HG02970 (cell line): Measurements from ENCODE around the gene GPC6.
"Not testable (repeated sequence)": the region's sequence is repeated elsewhere in the genome, so short reads cannot be mapped to it uniquely, and the experiment has no call there.

Experiments
- ATAC-seq: cut with Tn5 transposase; IDR thresholded peaks from one replicate; pipeline ENCODE4 v1.9.1; 2021; ENCODE audit warnings: mild to moderate bottlenecking, moderate library complexity, moderate number of reproducible peaks; ENCODE audit not compliant: unreplicated experiment, low FRiP score

The GPC6 gene

DNA sequence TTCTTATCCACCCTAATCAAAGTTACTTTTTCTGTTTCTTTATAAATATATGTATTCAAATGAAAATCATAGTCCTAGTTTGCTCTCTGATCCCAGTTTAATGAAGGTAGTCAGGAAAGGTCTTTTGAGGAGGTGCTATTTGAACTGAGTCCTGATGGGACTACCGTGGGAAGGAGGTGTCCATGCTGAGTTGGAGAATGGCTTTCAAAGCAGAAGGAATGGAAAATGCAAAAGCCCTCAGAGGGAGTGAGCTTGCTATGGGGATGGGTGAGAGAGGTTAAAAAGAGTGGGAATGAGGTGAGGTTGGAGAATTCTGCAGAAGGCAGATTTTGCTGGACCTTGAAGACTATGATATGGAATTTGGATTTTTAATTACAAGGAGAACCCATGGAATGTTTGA is 193.6 kb downstream of the GPC6 start:
- no peak for ATAC-seq

DNA sequence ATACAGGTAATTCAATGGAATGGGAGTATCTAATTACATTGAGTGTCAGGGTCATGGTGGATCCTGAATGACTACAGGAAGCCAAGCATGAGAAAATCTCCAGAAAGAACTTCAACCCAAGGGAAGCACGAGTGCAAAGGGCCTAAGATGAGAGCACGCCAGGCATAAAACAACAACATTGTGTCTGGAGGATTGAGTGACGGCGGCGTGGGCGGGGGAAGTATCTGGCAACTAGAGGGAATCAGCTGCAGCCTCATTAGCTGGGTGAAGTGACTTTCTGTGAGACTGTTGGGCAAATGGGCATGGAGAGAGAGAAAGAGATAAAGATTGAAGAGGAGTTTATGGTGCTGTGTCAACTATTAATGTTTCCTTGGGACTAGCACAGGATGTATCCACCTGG is 194.3 kb downstream of the GPC6 start:
- ATAC-seq, result no peak

DNA sequence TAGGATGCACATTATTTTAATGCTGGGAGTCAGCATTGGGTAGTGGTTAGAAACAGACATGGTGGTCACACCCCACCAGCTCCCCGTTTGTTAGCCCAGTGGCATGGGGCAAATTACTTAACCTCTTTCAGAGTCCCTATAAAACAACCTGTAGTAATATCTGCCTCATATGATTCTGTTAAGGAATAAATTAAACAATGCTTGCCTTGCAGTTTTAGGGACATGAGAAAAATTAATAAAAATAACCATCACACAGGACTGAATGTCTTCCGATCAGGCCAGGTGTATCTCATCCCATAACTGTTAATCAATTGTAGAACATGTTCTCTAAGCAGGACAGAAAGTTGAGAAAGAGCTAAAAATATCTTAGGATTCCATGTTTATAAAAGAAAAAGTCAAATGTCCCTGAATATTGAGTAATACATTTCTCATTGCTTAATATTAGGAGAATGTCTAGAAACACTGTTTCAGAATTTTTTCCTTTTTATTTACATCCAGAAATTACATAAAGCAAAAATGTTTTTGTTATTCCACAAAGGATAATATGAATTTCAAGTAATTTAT is 196.5 kb downstream of the GPC6 start:
- ATAC-seq, result no peak

DNA sequence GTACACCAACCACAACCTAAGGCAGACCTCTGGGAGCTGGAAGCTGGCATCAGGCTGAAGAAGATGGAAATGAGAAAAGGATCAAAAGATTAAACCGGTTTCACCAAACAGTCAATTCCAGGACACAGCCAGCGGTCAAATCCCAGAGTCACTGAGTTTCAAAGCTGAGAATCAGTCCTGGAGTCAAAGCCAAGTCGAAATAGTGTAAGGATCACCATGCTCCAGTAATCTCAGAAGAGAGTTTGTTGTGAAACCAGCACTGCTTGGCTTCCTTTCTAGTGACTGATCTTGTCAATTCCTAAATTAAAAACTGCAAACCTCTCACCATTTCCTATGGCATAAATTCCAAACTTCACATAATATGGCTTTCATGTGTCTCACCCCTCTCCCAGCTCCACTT is 198.8 kb downstream of the GPC6 start:
- no peak for ATAC-seq

DNA sequence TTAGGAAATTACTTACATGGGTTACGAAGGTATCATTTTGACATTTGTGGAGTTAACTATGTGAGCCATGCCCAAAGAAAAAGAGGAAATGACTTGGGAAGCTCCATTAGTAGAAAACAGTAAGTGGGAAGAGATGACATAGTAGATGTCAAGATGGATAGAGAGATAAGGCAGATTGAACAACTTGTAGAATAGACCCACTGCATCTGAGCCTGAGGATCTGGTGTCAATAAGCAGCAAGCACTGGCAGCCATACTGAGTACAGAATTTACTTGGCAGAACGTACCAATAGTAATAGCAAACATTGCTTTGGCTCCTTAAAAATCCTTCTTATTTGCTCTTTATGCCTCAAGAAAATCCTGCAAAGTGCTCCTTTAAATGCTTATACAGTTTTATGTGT is 203.8 kb downstream of the GPC6 start:
- ATAC-seq, result no peak

DNA sequence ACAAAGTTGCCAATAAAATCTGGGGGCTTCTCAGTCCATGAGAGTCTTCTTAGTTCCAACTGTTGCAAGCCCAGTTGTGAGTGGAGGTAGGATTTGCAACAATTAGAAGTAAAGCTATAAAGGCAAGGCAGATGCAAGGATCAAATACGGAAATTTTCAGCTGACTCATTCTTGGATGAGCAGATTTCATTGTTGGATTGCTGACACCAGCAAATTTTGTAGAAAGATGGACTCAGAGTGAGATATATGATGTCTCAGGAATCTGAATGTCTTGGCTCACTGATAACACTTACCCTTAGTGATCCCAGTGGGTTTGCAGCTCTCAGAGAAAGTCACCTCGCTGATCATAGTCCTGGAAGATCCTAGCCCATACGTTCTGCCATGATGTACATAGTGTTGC is 209.0 kb downstream of the GPC6 start:
- ATAC-seq, result no peak

DNA sequence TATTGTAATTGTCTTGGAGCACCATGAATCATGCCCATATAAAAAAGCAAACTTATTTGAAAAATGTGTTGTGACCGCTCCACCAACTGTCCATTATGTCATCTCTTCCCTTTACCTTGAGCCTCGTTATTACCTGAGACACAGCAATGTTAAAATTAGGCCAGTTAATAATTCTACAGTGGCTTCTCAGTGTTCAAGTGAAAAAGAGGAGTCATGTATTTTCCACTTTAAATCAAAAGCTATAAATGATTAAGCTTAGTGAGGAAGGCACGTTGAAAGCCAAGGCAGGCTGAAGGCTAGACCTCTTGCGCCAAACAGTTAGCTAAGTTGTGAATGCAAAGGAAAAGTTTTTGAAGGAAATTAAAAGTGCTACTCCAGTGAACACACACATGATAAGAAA is 210.5 kb downstream of the GPC6 start:
- ATAC-seq, result no peak

DNA sequence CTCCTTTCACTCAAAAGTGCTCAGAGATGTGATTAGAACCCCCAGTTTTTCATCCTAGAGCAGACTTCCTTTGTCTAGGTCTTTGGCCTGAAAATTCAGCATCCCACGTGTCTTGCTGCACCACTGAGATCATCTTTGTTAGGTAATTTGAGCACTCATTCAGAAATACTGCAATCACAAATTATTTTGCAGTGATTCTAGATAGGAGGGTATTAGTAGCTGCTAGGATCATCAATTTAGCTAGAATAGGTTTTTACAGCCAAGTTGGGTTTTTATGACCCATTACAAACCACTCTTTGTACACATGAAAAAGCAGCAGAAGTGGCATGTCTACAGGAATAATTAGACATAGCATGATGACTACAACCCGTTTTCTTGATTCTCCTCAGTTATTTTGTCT is 219.6 kb downstream of the GPC6 start:
- ATAC-seq, result no peak

DNA sequence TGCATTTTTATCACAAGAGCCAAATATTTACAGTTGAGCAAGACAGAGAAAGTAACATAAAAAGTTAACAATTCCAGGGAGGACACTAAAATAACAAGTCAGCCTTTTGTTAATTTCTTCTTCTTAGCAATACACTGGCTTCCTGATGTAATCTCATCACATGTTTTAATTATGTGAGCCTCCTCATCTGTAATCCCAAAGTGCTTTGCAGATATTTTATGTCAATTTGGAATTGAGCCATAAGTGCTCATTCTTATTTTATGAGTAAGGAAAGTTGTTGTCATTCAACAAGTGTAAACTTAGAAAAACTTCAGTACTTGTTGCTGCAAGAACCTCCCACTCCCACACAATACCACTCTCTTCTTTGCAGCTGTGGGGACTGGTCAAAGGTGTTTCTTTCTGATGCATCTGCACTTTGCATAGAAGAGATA is 223.6 kb downstream of the GPC6 start:
- no peak for ATAC-seq

DNA sequence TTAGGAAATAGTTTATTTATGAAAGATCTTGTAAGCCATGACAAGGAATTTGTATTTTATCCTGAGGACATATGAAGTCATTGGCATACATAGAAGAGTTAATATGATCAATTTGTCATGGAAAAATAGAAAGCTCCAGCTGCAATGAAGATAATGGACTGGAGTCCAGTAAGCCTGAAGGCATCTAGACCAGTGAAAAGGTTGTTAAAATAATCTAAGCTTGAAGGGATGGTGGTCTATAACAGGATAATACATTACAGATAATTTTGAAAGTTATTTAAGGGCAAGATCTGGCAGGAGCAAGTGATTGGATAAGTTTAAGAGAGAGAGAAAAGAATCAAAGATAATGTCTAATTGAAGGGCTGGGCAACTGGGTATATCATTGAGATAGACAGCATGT is 224.2 kb downstream of the GPC6 start:
- no peak for ATAC-seq

DNA sequence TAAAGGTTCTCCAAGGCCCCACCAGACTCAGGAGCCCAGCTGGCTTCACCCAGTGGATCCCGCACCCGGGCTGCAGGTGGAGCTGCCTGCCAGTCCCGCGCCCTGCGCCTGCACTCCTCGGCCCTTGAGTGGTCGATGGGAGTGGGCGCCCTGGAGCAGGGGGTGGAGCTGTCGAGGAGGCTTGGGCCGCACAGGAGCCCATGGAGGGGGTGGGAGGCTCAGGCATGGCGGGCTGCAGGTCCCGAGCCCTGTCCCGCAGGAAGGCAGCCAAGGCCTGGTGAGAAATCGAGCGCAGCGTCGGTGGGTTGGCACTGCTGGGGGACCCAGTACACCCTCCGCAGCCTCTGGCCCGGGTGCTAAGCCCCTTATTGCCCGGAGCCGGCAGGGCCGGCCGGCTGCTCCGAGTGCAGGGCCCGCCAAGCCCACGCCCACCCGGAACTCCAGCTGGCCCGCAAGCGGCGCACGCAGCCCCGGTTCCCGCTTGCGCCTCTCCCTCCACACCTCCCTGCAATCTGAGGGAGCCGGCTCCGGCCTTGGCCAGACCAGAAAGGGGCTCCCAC is 228.1 kb downstream of the GPC6 start:
- not testable (repeated sequence) for ATAC-seq

DNA sequence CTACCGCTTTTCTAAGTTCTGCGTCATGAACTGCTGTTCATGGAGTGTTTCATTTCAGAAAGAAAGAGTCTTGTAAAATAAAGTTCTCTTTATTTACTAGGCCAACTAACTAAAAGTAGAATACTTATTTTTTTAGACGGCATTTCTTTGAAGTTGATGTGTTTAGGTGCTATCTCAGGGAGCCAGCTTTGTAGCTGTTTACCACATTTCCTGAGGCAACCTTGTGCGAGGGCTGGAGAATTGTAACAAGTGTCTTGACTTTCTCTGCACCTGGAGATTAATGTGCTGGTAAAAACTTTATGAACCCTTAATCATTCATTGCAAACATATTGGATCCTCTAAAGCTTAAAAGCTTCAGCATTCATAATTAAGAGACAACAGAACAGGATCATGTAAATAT is 229.3 kb downstream of the GPC6 start:
- no peak for ATAC-seq

DNA sequence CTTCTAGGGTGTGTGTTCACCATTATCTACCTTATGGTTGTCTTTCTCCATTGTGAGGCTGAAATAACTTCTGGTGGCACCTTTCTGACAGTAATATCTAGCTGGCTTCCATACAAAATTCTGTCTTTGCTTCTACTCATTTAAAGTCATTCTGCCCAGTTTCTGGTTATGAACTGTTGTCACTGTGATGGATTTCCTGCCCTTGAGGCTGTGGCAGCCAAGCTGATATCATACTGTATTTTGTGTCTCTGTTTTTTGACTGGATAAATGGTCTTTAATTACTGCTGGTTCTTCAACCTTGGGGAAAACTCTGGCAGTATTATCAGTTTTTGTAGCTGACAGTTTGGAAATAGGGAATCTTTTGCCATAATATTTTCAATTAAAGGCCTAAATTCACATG is 233.4 kb downstream of the GPC6 start:
- no peak for ATAC-seq

DNA sequence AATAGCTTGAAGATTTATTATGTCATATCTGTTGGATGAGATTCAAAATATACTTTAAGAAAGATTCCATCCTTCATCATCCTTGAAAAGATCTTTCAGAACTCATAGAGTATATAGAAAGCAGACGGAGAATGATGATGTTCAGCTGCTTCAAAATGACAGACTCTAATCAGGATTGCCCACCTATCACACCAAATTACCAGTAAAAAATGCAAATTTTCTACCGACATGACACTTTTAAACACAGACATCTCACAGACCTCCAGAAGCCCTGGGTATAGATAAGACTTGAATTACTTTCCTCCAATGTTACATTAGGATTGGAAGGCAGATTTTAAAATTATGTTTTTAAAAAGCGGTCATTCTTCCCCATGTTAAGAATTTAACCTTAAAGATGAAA is 235.5 kb downstream of the GPC6 start:
- no peak for ATAC-seq

DNA sequence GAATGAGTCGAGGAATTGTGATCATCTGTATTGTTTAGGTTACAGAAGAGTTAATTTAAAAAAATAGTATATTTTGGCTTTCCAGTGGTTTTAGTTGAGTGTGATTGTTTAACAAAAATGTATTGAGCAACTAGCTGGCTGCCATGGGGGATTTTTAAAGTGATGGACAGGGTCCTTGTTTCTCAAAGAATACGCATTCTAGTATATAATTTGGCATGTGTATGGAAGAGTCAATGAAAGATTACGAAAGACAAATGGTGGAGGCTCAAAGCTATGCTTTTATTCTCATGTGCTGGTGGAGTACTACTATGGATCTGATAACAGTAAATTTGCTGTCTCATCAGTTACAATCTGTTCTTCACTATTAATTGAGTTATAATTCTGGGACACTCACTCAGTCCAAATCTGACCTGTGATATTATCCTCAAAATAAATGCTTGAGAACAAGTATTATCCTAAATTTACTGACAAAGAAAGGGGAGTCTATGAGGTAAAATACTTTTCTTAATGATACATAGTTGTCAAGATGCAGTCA is 240.0 kb downstream of the GPC6 start:
- no peak for ATAC-seq

DNA sequence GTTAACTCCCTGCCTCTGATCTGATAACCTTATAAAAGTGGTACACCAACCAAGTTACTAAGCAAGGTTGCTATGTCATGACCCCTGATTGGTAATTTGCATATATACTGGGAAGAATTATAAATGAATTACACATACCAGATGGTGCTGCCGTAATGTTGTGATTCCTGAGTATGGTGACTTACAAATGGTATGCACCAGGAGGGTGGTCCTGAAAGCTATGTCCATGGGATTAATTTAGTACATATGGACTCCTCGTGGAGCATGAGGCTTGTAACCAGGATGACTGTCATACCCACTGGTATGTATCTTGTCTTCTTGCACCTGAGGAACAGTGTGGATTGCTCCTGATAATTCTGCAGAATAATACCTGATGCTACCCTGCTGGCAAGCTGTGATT is 240.6 kb downstream of the GPC6 start:
- no peak for ATAC-seq

DNA sequence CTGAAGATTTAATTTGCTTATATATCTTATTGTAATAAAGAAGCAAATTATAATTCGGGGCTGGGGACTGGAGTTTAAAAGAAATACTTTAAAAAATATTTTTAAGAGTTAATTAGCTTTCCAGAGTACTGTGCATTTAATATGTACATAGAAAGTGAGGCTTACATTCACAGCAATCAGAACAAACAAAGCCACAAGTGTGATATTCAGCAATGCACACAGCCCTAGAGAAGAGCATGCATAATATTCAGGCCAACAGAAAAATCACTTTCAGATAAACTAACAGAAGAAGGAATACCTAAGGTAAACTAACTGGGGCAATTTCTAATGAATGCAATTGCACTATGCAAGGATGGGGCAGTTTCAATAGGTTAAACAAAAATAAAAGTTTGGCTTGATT is 241.8 kb downstream of the GPC6 start:
- ATAC-seq, result no peak

DNA sequence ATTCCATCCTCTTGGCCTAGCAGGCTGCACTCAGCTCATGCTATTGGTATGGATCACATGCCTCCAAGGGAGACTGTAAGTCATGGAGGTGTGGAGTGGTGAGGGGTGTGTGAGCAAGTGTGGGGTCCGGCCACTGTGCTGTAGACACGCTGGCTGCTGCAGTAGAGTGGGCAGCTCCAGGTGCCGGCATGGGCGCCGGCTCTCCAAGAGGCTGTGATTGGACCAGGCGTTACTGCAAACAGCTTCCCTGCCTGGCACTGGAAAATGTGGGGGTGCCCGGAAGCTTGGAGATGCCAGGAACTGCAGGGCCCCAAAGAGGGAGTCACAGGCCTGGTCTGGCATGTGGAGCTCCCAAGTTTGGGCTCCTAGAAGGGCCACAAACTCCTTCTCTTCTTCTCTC is 245.7 kb downstream of the GPC6 start:
- no peak for ATAC-seq

DNA sequence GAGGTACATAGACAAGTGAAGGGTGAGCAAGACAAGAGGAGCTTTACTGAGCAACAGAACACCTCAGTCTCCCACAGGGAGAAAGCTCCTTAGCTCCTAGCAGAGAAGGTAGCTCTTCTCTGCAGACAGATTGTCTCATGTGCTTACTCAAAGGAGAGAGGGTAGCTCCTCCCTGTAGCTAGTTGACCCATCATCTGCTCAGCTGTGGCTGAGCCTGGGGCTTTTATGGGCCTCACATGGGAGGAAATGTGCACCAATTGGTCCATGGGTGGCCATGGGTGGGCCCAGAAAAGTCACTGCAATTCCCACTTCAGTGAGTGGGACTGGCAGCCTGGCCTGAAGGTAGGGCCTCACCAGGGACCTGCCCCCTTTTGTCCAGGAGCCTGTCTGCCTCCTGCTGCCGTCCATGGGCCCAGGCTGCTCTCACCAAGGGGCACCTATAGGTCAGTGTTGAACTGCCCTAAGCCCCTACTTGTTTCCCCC is 246.2 kb downstream of the GPC6 start:
- no peak for ATAC-seq

DNA sequence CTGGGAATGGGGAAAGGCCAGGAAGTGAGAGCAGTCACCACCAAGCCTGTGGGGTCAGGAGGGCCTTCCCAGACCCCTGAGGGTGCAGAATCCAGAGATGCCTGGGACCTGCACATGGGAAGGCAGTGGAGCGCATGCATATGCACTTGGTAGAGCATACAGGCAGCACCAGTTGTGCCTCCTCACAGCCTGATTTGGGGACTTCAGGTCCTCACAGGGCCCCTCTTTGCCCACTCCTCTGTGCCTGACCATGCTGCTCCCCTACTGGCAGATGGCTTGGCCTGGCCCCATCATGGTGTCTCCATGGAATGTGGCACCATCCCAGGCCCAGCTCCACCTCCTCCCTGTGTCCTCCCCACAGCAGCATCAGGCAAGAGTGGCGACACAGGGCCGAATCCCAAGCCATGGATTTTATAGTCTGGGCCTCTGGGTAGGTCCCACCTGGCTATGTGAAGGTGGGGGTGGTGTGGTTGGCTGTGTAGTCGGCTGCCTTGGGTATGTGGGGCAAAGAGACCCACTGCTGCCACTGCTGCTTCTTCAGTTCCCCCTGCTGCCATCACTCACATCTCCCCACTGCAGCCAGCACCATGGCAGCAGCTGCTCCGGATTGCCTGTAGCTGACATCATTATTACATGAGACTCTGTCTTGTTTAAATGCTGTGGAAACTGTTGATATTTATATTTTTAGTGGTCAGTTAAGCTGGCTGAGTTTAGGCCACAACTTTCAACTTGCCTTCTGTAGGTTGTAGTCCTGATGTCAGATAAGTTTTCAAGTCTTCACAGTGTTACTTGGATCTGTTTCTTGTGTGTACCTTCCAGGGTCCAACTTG is 247.0 kb downstream of the GPC6 start:
- no peak for ATAC-seq

DNA sequence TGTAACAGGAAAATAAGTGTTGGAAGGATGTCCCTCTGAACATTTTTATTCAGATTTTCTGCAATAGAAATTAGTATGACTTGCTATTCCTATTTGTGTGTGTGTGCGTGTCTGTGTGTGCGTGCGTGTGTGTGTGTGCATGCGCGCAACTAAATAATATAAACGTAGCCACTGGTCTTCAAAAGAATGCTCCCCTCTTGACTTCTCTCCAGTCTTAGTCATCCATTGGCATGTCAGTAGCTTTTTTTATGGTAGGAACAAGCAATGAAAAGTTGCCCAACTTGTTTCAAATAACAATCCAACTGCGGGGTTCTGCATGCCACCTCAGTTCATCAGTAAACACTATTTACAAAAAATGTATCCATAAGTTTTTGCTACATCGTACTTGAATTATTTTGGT is 249.6 kb downstream of the GPC6 start:
- no peak for ATAC-seq

DNA sequence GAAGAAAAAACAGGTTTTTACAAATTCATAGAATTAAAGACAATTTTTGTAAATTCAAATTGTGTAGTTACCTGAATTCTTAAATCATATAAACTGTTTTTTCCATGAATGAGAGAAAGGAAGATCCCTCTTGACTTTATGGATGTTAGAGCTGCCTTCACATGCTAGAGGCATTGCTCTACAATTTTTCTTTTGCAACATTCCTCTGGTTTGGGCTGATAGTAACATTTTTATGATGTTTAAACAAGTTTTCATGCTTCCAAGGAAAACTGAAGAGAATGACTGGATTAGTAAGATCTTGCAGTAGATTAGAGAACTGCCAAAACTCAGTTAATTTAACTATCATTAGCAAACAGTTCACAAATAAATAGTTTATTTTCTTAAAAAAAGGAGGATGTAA is 250.6 kb downstream of the GPC6 start:
- no peak for ATAC-seq
